GM21367 (cell line): Measurements from ENCODE around the gene CDK9.
"Not testable (repeated sequence)": the region's sequence is repeated elsewhere in the genome, so short reads cannot be mapped to it uniquely, and the experiment has no call there.

Experiments
- ATAC-seq: cut with Tn5 transposase; IDR thresholded peaks from one replicate; pipeline ENCODE4 v1.9.1; 2021; ENCODE audit not compliant: unreplicated experiment

CDK9 gene

DNA sequence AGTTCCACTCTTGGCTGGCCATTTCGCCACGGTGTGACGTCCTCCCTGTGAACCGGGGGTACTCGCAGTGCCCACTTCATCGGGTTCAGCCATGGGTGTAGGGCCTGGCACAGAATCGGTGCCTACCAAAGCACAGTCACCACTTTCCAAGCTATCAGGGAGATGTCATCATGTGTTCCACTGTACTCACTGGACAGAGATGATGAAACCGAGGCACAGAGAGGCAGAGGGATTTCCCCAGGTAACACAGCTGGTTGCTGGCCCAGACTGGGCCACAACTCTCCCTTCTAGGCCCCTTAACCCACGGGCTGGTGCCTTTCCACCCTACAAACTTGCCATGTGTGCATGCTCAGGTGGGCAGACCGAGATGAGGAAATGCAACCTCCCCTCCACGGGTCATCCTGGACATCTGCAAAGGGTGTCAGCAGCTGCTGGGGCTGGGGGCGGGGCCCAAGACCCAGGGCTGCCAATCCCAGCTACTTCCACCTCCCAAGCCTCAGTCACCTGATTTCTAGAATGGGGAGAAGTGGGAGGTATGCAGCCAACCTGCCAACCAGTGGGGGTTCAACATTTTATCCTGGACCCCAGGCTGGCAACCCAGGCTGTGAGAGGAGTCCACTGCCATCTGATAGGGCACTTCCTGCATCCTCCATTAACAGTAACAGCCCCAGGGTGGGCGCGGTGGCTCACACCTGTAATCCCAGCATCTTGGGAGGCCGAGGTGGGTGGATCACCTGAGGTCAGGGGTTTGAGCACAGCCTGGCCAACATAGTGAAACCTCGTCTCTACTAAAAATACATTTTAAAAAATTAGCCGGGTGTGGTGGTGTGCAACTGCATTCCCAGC lies 6.5 kb upstream of the CDK9 start:
- ATAC-seq, result peak; percentile 34

DNA sequence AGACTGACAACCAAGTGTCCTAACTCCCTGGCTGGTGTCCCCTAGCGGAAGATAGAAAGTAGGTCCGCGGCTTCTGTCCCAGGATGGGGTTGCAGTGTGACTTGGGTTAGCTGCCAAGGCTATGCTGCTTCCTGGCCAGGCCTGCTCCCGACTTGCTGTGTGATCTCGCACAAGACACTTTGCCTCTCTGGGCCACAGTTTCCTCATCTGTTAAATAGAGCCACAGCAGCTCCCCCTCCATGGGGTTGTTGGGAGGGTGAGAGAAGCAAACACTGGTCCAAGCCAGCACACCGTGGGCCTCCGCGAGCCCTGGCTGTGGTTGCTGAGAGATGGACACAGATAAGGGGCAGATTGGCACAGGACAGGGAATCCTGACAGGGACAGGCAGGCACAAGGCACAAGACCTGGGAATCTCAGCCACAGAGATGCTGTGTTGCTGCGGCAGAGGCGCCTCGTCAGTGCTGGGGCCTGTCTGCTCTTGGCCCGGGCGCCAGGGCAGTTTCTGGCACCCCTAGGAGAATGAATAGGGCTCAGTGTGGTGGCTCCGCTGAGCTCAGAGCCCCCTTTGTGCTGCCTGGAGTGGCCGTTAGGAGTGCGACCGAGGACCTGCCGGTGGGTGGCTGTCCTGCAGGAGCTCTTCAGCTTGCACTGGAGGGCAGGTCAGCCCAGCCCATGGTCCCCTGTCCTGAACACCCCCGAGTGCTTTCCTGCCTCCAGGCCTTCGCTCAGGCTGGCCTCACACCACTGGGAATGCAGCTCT lies 5.5 kb upstream of the CDK9 start:
- ATAC-seq, result no peak

GRCh38 chr9:127780909-127781308 lies 4.9 kb upstream of the CDK9 start:
- ATAC-seq, result not testable (repeated sequence)

DNA sequence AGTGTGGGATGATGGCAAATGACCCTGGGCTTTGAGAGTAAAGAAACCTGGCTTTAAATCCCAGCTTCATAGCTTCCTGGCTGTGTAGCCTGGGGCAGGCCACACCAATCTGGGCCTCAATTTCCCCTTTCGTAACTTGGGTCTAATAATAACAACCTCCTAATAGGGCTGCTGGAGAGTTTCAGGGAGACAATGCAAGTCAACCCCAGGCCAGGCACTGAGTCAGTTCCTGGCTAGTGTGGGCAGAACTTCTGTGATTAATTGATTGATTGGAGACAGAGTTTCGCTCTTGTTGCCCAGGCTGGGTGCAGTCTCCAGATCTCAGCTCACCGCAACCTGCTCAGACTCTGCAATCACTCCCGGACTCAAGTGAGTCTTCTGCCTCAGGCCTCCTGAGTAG lies 4.0 kb upstream of the CDK9 start:
- ATAC-seq, result no peak

DNA sequence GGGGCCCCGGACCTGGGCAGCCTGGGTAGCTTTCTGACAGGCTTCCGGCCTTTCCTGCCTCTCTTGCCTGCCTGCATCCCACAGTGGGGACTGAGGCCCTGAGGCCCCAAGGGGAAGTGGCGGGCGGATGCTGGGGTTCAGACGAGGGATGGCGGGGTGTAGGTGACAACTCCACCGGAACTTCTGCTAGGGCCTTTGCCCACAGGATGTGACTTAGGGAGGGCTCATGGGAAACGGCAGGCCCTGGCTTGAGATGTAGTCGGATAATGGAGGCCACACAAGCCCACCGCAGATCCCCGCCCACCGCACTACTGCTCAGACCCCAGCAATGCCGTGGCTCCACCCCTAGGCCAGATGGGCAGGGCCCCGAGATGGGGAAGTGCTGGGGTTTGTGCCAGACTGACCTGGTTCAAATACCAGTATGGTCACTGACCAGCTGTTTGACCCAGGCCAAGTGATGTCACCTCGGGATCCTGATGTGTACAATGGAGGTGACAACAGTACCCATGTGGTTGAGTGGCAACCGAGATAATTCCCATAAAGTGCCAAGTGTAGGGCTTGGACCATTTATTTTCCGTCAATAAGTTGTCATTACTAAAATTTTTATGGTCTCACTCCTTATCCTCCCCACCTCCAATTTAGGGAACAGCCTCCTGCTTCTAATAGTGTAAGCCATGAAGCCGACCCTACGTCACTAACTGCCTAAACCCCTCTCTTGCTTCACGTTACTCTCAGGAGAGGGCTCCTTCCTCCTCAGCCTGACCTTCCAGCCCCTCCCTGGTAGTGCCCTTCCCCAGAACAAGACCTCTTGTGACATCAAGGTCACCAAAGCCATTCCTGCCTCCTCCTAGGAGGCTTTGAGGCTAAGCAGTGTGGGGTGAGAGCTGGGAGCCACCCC lies 2.5 kb upstream of the CDK9 start:
- no peak for ATAC-seq

DNA sequence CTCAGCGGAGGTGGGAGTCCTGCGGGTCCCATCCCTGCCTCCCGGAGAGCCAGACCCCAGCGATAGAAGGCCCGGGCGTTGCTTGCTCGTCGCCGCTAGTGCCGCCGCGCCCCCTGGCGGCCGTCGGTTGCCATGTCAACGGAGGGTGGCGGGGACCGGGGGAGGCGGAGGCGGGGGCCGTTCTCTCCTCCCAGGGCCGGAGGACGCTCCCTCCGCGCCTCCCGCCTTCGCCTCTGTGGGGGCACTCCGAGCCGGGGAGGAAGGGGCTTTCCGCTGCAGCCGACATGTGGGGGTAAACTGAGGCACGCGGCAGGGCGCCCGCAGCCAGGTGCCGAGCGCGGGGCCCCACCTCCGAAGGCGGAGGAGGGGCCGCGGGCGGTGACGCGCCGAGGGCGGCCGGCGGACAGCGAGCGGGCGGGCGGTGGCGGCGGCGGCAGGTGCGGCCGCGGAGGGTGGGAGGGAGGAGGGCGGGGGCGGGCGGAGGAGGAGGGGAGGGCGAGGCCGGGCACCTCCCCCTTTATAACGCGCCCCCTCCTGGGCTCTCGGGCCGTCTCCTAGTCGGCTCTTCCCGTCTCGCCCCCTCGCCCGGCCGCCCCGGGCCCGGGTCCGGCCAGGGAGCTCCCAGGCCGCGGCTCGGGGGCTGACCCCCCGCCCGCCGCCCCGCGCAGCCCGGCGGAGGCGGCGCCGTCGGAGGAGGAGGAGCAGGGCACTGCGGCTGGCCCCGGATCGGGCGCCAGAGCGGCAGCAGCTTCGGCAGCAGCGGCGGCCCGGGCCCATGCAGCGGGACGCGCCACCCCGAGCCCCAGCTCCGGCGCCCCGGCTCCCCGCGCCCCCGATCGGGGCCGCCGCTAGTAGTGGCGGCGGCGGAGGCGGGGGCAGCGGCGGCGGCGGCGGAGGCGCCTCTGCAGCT lies 556 bp upstream of the CDK9 start:
- ATAC-seq, result peak; percentile 30

DNA sequence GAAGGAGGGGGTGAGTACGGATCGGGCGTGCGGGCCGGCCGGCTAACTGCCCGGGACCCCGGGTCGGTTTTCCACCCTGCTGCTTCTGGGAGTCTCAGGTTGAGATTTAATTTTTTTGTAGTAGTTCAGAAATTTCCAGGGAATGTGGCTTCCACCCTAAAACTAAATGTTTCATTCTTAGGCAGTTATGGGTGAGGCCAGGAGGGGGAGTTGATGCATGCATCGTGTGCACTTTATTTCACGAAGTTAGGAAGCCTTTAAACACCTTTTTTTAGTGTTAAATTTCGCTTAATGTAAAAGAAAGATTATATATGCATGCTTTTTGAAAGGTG lies 905 bp downstream of the CDK9 start:
- ATAC-seq, result no peak

GRCh38 chr9:127788337-127789011 lies 2.6 kb downstream of the CDK9 start:
- no peak for ATAC-seq

DNA sequence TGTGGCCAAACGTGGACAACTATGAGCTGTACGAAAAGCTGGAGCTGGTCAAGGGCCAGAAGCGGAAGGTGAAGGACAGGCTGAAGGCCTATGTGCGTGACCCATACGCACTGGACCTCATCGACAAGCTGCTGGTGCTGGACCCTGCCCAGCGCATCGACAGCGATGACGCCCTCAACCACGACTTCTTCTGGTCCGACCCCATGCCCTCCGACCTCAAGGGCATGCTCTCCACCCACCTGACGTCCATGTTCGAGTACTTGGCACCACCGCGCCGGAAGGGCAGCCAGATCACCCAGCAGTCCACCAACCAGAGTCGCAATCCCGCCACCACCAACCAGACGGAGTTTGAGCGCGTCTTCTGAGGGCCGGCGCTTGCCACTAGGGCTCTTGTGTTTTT lies 3.3 kb downstream of the CDK9 start:
- ATAC-seq, result no peak

DNA sequence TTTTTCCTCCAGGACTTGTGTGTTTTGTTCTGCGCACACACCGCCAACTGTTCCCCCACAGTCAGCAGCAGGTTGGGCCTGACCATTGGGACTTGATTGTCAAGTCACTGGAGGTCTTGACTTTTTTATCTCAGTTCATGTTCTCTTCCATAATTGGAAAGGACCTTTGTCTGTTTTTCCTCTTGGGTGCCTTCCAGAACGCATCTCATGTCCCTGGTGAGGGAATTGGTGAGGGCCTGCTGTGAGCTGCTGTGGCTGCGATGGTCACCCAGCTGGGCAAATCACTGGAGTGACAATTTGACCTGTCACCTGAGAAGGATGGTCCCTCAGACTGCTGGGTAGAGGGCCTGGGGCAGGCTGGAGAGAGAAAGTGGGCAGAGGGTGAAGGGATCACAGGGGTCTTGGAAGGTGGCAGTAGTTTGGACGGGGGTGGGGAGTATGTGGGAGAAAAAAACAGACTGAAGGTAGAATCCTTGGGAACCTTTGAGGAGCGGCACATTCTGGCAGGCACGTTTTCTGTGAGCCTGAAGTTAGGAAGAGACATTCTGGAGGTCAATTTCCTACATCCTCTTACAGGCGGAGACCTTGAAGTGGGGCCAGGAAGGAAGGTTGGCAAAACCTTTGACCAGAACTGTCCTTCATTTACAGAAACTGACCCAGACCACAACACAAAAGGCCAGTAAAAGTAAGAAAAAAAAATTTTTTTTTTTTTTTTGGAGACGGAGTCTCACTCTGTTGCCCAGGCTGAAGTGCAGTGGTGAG lies 4.4 kb downstream of the CDK9 start:
- ATAC-seq, result no peak

GRCh38 chr9:127791085-127791484 lies 5.3 kb downstream of the CDK9 start:
- ATAC-seq, result no peak

DNA sequence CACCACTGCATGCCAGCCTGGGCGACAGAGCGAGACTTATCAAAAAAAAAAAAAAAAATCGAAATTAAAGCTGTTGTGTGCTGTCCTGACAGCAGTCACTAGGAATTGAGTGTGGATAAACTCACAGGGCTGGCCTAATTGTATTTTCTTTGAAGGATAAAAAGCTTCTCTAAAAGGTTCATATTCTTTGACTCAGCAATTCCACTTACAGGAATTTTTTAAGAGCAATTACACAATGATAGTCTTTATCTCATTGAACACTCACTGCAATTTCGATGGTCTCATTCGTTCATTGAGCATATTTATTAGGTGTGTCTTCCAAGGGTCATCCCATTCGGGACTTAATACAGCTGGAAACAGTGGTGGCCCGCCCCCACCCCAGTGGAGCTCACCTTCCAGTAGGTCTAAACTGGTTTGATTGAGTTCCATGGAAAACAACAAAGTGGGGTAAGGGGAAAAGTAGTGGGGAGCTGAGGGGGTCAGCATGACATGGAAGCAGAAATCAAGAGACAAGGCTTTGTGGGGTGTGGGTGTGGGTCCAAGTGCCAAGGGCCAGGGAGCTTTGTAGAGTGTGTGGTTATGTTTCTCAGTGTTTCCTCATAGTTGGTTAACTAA lies 6.7 kb downstream of the CDK9 start:
- ATAC-seq, result no peak

- ATAC-seq, result no peak
Observed at GRCh38 chr9:127793093-127793708, 7.4 kb downstream of the CDK9 start.

- ATAC-seq, result no peak
Observed at GRCh38 chr9:127794001-127794791, 8.4 kb downstream of the CDK9 start.

- ATAC-seq, result no peak
Observed at GRCh38 chr9:127796225-127796813, 10.5 kb downstream of the CDK9 start.

DNA sequence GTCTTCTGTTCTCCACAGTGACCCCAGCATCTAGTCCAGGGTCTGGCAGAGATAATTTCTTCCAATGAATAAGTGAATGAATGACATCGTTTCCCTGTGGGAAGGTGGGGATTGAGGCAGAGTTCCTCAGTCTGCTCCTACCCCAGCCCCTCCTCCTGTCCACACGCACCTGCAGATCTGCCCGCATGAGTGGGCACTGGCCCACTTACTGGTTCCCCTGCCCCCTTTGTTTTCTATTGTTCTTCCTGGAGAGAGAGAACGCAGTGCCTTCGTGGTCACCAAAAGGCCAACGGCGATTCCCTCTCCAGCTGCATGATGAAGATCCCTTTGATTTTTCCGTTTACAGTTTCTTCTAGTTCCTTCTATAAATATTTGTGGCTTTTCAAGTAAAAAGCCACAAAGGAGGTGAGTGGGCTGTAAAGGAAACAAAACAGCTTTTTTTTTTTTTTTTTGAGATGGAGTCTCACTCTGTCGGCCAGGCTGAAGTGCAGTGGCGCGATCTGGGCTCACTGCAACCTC lies 11.1 kb downstream of the CDK9 start:
- ATAC-seq, result no peak
